HepG2 (cell line): ENCODE results near the gene TBL3. TPM values are rescaled to one million over a fixed set of nuclear protein-coding genes. Genes with fewer than 3 reads are reported as not detected.

Experiments
- CEBPG ChIP-seq: IDR thresholded peaks from 2 replicates; pipeline ENCODE4 v1.6.1; 2016
- CENPT ChIP-seq: sonication (generic); formaldehyde crosslinking; IDR thresholded peaks from 2 replicates; pipeline ENCODE4 v1.8.0; 2022; ENCODE audit warnings: low read depth, mild to moderate bottlenecking, moderate library complexity, missing genetic modification reagents
- EZH2 ChIP-seq: conservative IDR thresholded peaks from 2 replicates; pipeline ENCODE4 v1.6.1; 2012; ENCODE audit warnings: mild to moderate bottlenecking, low read depth, low read length, moderate library complexity
- FLYWCH1 ChIP-seq: sonication (generic); formaldehyde crosslinking; IDR thresholded peaks from 2 replicates; pipeline ENCODE4 v1.8.1; 2023; ENCODE audit warnings: mild to moderate bottlenecking, missing genetic modification reagents
- FOXC1 ChIP-seq: sonication (generic); formaldehyde crosslinking; IDR thresholded peaks from 2 replicates; pipeline ENCODE4 v1.8.0; 2022; ENCODE audit warnings: mild to moderate bottlenecking, missing genetic modification reagents, borderline replicate concordance
- FOXK1 ChIP-seq: sonication (generic); formaldehyde crosslinking; IDR thresholded peaks from 2 replicates; pipeline ENCODE4 v1.4.0; 2020; ENCODE audit warnings: low read depth, missing genetic modification reagents, borderline replicate concordance
- KDM2A ChIP-seq: sonication (generic); formaldehyde crosslinking; IDR thresholded peaks from 2 replicates; pipeline ENCODE4 v1.4.0; 2020; ENCODE audit warnings: low read depth, missing genetic modification reagents, borderline replicate concordance
- MBNL3 ChIP-seq: fragments of 250-450 bp; sonication (Bioruptor Pico); conservative IDR thresholded peaks from 2 replicates; pipeline ENCODE4 v1.8.0; 2022; ENCODE audit warnings: mild to moderate bottlenecking, inconsistent platforms
- MED1 ChIP-seq: sonication (generic); formaldehyde crosslinking; IDR thresholded peaks from 2 replicates; pipeline ENCODE4 v1.4.0; 2020; ENCODE audit warnings: missing genetic modification reagents
- NAIF1 ChIP-seq: sonication (generic); formaldehyde crosslinking; IDR thresholded peaks from 2 replicates; pipeline ENCODE4 v1.5.0; 2020; ENCODE audit warnings: mild to moderate bottlenecking, missing genetic modification reagents, borderline replicate concordance
- POLR2A ChIP-seq, 2 experiments: IDR thresholded peaks; 2 replicates each; pipeline ENCODE4 v1.6.1; 2011; ENCODE audit warnings: low read depth in 2 of 2, low read length in 2 of 2, mild to moderate bottlenecking in 1 of 2, moderate library complexity in 1 of 2; ENCODE audit not compliant: insufficient read depth in 1 of 2
- ZNF253 ChIP-seq: sonication (generic); formaldehyde crosslinking; IDR thresholded peaks from 2 replicates; pipeline ENCODE4 v1.8.0; 2022; ENCODE audit warnings: mild to moderate bottlenecking, missing genetic modification reagents, borderline replicate concordance
- ZNF446 ChIP-seq: sonication (generic); formaldehyde crosslinking; IDR thresholded peaks from 2 replicates; pipeline ENCODE4 v1.5.0; 2020; ENCODE audit warnings: mild to moderate bottlenecking, missing genetic modification reagents
- ZNF501 ChIP-seq: sonication (generic); formaldehyde crosslinking; IDR thresholded peaks from 2 replicates; pipeline ENCODE4 v1.5.1; 2020; ENCODE audit warnings: mild to moderate bottlenecking, moderate library complexity, missing genetic modification reagents
- ZNF550 ChIP-seq: sonication (generic); formaldehyde crosslinking; IDR thresholded peaks from 2 replicates; pipeline ENCODE4 v1.4.0; 2020; ENCODE audit warnings: mild to moderate bottlenecking, missing genetic modification reagents, borderline replicate concordance
- ZNF891 ChIP-seq: sonication (generic); formaldehyde crosslinking; IDR thresholded peaks from 2 replicates; pipeline ENCODE4 v1.5.0; 2020; ENCODE audit warnings: mild to moderate bottlenecking, missing genetic modification reagents
- ZSCAN20 ChIP-seq: sonication (generic); formaldehyde crosslinking; IDR thresholded peaks from 2 replicates; pipeline ENCODE4 v1.4.0; 2020; ENCODE audit warnings: missing genetic modification reagents, mild to moderate bottlenecking, borderline replicate concordance
- ZSCAN21 ChIP-seq: sonication (generic); formaldehyde crosslinking; IDR thresholded peaks from 2 replicates; pipeline ENCODE4 v1.8.0; 2022; ENCODE audit warnings: mild to moderate bottlenecking, missing genetic modification reagents, moderate library complexity, borderline replicate concordance
- ZSCAN31 ChIP-seq: sonication (generic); formaldehyde crosslinking; IDR thresholded peaks from 2 replicates; pipeline ENCODE4 v1.5.0; 2020; ENCODE audit warnings: low read depth, mild to moderate bottlenecking, missing genetic modification reagents
- polyA plus RNA-seq, 8 experiments: library from polyadenylated mRNA; depleted of rRNA in 3 of 8; stranded (reverse) in 7 of 8; unstranded in 1 of 8; fragments of >200 nt; fragmentation: Illumina TruSeq in 4 of 8; extraction: Trizol in 4 of 8; gene quantifications; 2 replicates each; pipeline versions ENCODE4 v1.2.1 to v1.2.3, GENCODE V29; 2011 to 2016; ENCODE audit warnings: low read depth in 4 of 8, missing spikeins in 1 of 8, mixed read lengths in 1 of 8; ENCODE audit not compliant: insufficient read depth in 1 of 8
- total RNA-seq, 5 experiments: library from RNA; depleted of rRNA; stranded (reverse); fragments of >200 nt; fragmentation: Illumina TruSeq; extraction: Trizol; gene quantifications; 2 replicates each; pipeline ENCODE4 v1.2.3, GENCODE V29; 2016; ENCODE audit warnings: low read depth in 1 of 5
- TF ChIP-seq, protein P1 (sequence below): sonication (generic); formaldehyde crosslinking; IDR thresholded peaks from 2 replicates; pipeline ENCODE4 v1.4.0; 2020; ENCODE audit warnings: missing genetic modification reagents
- TF ChIP-seq, protein P2 (sequence below): IDR thresholded peaks from 2 replicates; pipeline ENCODE4 v1.6.1; 2012; ENCODE audit warnings: low read length, improper control_type of control experiment

TBL3 gene
- total and polyA plus RNA-seq, 2 of the 13 experiments (the other 11 are each of a cell fraction or from before 2014, with no cell fraction given): 16.8 to 38.0 TPM

DNA sequence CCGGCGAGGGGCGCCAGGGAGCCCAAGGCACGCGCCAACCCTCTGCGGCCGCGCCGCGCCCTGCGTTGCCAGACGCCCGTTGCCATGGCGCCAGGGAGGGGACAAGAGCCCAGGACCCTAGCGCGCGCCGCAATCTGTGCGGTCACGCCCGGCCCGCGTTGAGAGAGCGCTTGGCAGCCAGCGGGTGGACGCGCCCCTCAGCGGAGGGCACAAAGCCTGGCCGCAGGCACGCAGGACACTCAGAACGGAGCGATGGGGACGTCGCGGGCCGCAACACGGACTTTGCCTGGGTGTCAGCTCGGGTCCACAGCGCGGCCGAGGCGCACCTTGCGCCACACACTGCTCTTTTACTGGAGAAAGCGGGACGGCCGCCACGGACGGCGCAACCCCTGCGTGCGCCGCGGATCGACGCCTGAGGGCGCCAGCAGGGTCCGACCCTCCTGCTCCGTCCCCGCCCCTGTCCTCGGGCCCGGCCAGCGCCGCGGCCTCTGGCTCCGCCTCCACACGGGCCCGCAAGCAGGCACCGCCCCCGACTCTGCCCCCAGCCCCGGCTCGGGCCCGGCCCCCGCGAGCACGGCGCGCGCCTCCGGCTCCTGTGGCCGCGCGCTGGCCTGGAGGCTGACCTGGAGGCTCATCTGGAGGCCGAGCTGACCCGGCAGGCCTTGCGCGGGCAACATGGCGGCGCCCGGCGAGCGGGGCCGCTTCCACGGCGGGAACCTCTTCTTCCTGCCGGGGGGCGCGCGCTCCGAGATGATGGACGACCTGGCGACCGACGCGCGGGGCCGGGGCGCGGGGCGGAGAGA lies 11.9 kb downstream of the TBL3 start, which contains the start of gene GFER (continued):
- TF ChIP-seq, protein P1, sequence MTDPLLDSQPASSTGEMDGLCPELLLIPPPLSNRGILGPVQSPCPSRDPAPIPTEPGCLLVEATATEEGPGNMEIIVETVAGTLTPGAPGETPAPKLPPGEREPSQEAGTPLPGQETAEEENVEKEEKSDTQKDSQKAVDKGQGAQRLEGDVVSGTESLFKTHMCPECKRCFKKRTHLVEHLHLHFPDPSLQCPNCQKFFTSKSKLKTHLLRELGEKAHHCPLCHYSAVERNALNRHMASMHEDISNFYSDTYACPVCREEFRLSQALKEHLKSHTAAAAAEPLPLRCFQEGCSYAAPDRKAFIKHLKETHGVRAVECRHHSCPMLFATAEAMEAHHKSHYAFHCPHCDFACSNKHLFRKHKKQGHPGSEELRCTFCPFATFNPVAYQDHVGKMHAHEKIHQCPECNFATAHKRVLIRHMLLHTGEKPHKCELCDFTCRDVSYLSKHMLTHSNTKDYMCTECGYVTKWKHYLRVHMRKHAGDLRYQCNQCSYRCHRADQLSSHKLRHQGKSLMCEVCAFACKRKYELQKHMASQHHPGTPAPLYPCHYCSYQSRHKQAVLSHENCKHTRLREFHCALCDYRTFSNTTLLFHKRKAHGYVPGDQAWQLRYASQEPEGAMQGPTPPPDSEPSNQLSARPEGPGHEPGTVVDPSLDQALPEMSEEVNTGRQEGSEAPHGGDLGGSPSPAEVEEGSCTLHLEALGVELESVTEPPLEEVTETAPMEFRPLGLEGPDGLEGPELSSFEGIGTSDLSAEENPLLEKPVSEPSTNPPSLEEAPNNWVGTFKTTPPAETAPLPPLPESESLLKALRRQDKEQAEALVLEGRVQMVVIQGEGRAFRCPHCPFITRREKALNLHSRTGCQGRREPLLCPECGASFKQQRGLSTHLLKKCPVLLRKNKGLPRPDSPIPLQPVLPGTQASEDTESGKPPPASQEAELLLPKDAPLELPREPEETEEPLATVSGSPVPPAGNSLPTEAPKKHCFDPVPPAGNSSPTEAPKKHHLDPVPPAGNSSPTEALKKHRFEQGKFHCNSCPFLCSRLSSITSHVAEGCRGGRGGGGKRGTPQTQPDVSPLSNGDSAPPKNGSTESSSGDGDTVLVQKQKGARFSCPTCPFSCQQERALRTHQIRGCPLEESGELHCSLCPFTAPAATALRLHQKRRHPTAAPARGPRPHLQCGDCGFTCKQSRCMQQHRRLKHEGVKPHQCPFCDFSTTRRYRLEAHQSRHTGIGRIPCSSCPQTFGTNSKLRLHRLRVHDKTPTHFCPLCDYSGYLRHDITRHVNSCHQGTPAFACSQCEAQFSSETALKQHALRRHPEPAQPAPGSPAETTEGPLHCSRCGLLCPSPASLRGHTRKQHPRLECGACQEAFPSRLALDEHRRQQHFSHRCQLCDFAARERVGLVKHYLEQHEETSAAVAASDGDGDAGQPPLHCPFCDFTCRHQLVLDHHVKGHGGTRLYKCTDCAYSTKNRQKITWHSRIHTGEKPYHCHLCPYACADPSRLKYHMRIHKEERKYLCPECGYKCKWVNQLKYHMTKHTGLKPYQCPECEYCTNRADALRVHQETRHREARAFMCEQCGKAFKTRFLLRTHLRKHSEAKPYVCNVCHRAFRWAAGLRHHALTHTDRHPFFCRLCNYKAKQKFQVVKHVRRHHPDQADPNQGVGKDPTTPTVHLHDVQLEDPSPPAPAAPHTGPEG (CRISPR knock-in tag): peak; percentile 51; the same call in 1 of the 2 replicates
- TF ChIP-seq ZNF501 (peak; percentile 48; the same call in 1 of the 2 replicates), ZNF550 (no peak), EZH2 (no peak), FOXK1 (peak; percentile 11; the same call in 1 of the 2 replicates), FLYWCH1 (CRISPR knock-in tag) (no peak), ZSCAN31 (CRISPR knock-in tag) (no peak; the same call in 1 of the 2 replicates), MBNL3 (CRISPR knock-in tag) (no peak), CEBPG (peak; percentile 4; the same call in 1 of the 2 replicates), KDM2A (peak; percentile 94), FOXC1 (CRISPR knock-in tag) (peak; percentile 50; the same call in 1 of the 2 replicates), POLR2A (IDR thresholded peaks at IDR 0.05; ENCODE audit: insufficient read depth in 1 of 2, low read depth in 2 of 2, low read length in 2 of 2) (peak; percentile 58 to 63), ZNF446 (CRISPR knock-in tag) (peak; percentile 11; the same call in 1 of the 2 replicates), ZSCAN20 (CRISPR knock-in tag) (no peak), ZSCAN21 (CRISPR knock-in tag) (peak; percentile 23), CENPT (0 out of 2 replicates have a peak, but pooled peaks have one; percentile 35), ZNF891 (CRISPR knock-in tag) (peak; percentile 12; the same call in 1 of the 2 replicates), NAIF1 (peak; percentile 93), MED1 (CRISPR knock-in tag) (peak; percentile 62; the same call in 1 of the 2 replicates), ZNF253 (CRISPR knock-in tag) (no peak)
- TF ChIP-seq, protein P2, sequence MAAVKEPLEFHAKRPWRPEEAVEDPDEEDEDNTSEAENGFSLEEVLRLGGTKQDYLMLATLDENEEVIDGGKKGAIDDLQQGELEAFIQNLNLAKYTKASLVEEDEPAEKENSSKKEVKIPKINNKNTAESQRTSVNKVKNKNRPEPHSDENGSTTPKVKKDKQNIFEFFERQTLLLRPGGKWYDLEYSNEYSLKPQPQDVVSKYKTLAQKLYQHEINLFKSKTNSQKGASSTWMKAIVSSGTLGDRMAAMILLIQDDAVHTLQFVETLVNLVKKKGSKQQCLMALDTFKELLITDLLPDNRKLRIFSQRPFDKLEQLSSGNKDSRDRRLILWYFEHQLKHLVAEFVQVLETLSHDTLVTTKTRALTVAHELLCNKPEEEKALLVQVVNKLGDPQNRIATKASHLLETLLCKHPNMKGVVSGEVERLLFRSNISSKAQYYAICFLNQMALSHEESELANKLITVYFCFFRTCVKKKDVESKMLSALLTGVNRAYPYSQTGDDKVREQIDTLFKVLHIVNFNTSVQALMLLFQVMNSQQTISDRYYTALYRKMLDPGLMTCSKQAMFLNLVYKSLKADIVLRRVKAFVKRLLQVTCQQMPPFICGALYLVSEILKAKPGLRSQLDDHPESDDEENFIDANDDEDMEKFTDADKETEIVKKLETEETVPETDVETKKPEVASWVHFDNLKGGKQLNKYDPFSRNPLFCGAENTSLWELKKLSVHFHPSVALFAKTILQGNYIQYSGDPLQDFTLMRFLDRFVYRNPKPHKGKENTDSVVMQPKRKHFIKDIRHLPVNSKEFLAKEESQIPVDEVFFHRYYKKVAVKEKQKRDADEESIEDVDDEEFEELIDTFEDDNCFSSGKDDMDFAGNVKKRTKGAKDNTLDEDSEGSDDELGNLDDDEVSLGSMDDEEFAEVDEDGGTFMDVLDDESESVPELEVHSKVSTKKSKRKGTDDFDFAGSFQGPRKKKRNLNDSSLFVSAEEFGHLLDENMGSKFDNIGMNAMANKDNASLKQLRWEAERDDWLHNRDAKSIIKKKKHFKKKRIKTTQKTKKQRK: no peak
